ENCODE measurements around the gene IL5.

GRCh38 chr5:132556153-132556762 is 12.9 kb upstream of the IL5 start:
- TF ChIP-seq CTCF (IDR thresholded peaks at IDR 0.05) (no peak), POLR2A (IDR thresholded peaks at IDR 0.05) (no peak)
